ENCODE measurements around the gene DPPA3.
"Not testable (repeated sequence)": the region's sequence is repeated elsewhere in the genome, so short reads cannot be mapped to it uniquely, and the experiment has no call there.

DPPA3 gene

DNA sequence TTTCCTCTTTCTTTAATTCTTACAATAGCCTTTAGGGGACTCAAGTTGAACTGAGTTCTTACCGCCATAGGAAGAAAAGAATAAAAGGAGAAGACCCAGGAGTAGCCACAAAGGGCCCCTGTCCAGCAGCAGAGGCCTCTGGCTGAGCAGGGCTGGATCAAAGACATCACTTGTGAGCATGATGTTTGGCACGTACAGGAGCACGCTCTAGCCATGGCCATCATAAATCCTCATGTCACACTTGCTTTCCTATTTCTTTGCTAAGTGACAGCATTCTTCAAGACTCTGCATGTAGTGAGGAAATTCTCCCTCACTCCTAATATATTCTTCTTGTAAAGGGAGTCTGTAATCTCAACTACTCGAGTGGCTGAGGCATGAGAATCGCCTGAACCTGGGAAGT lies 20.3 kb downstream of the DPPA3 start:
- DNase-seq: no peak

DNA sequence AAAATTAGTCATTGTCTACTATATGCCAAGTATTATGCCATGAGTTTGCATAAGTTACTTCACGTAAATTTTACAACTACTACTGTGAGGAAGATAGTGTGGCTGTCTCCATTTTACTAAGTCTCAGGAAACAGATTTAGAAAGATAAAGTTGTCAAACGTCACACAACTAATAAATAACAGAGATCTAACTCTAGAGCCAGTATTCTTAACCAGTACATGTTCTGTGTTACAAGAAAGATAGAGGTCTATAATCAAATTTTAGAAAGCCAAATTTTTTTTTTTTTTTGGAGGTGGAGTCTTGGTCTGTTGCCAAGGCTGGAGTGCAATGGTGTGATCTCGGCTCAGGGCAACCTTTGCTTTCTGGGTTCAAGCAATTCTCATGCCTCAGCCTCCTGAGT lies 21.8 kb downstream of the DPPA3 start:
- no peak for DNase-seq

DNA sequence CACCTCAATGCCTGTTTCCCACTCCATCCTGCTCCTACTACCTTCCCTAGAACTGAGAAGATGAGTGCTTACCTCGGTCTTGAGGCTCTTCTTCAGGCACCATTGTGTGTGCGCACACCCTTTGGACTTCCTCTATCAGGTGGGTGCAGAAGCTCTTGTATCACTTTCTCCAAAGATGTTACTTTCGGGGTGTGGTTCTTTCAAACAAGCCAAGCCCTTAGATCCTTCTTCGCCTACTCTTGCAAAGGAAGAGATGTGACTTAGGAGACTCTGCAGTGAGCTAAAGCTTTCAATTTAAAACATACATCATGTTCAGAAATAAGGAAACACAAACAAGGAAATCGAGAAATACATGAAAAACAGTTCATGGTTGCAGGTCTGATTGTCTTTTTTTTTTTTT lies 36.0 kb downstream of the DPPA3 start, which contains the start of gene CLEC4C:
Gene CLEC4C (minus strand): TSS at position 130 of the 400 bp plus-strand sequence. CDS start 27 bp downstream, at position 103.
- DNase-seq: no peak

DNA sequence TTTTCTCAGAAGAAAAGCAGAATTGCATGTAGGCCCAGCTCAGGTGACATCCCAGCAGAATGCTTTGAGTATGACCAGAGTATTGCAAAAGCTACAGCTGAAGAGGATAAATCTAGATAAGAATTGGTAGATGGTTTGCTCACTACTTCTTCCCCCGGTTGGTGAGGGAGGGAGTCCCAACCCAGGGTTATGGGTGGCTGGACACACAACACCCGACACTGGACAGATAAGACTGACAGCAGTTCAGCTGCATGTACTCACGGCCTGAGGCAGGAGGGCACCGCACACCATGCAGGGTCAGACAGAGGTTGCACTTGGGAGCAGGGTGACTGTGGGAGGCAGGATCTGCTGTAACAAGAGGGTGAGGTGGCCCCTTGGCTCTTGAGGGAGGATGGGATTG lies 37.6 kb downstream of the DPPA3 start:
- DNase-seq: no peak

DNA sequence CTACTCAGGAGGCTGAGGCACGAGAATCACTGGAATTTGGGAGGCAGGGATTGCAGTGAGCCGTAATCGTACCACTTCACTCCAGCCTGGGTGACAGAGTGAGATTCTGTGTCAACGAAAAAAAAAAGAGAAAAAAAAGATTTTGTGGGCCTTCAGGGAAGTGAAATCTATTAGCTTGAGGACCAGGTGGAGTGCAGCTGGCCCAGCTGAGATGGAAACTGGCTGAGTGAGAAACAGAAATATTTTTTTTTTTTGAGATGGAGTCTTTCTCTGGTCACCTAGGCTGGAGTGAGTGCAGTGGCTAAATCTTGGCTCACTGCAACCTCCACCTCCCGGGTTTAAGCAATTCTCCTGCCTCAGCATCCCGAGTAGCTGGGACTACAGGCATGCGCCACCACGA lies 38.2 kb downstream of the DPPA3 start:
- DNase-seq: no peak

DNA sequence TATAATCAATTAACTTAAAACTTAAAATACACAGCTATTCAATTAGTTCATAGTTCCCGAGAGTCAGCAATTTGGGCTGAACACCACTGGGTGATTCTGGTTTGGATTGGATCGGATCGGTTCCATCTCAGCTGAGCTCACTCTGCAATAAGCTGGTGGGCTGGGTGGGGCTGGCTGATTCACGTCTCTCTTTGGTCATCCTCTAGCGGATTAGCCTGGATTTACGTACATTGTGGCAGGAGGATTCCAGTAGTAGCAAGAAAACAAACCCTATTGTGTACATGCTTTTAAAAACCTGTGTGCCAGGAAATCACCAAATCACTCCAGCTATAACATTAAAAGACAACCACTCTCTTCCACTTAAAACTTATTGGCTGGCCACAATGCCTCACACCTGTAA lies 39.1 kb downstream of the DPPA3 start:
- no peak for DNase-seq

DNA sequence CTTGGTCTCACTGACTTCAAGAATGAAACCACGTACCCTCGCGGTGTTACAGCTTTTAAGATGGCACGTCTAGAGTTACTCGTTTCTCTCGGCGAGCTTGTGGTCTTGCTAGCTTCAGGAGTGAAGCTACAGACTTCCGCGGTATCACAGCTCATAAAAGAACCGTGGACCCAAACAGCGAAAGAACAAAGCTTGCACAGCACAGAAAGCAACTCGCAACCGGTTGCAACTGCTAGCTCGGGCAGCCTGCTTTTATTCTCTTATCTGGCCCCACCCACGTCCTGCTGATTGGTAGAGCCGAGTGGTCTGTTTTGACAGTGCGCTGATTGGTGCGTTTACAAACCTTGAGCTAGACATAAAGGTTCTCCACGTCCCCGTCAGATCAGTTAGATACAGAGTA lies 40.2 kb downstream of the DPPA3 start:
- DNase-seq: no peak

DNA sequence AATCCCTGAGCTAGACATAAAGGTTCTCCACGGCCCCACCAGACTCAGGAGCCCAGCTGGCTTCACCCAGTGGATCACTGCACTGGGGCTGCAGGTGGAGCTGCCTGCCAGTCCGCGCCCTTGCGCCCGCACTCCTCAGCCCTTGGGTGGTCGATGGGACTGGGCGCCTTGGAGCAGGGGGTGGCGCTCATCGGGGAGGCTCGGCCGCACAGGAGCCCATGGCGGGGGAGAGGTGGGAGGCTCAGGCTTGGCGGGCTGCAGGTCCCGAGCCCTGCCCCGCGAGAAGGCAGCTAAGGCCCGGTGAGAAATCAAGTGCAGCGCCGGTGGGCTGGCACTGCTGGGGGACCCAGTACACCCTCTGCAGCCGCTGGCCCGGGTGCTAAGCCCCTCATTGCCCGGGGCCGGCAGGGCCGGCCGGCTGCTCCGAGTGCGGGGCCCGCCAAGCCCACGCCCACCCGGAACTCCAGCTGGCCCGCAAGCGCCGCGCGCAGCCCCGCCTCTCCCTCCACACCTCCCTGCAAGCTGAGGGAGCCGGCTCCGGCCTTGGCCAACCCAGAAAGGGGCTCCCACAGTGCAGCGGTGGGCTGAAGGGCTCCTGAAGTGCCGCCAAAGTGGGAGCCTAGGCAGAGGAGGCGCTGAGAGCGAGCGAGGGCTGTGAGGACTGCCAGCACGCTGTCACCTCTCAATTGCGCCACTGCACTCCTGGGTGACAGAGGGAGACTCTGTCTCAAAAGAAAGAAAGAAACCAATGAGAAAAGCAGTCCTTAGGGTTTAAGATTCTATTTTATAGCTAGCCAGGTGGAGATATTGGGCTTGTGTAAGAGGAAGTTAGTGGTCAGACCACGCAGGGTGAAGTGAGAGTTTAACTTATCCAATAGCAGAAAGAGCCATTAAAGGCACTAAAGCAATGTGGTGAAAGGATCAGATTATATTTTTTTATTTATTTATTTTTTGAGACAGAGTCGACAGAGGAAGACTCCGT lies 41.0 kb downstream of the DPPA3 start:
- DNase-seq: not testable (repeated sequence)

DNA sequence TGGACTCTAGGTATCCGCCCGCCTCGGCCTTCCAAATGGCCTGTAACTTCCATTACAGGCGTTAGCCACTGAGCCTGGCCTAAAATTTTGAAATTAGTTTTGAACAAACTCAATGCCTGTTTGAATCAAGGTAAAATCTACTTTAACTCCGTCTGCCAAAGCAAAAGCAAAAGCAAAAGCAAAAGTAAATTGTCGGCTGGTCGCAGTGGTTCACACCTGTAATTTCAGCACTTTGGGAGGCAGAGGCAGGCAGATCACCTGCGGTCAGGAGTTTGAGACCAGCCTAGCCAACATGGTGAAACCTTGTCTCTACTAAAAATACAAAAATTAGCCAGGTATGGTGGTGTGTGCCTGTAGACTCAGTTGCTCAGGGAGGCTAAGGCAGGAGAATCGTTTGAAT lies 44.4 kb downstream of the DPPA3 start:
- not testable (repeated sequence) for DNase-seq

DNA sequence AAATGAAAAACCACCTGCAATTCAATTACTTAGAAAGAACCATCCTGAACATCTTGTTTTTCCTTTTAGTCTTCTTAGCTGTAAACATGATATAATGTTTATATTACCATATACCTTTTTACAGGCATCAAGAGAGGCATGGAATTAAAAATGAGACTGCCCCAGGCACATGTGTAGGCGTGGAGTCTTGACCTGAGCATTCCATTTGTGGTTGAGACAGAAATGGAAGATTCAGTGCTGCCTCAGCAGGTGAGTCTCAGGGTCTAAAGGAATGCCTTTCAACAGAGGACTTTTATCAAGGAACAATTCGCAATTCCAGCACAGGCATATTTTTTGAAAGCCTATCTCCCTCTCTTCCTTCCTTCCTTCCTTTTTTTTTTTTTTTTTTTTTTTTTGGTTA lies 45.8 kb downstream of the DPPA3 start:
- DNase-seq: no peak

DNA sequence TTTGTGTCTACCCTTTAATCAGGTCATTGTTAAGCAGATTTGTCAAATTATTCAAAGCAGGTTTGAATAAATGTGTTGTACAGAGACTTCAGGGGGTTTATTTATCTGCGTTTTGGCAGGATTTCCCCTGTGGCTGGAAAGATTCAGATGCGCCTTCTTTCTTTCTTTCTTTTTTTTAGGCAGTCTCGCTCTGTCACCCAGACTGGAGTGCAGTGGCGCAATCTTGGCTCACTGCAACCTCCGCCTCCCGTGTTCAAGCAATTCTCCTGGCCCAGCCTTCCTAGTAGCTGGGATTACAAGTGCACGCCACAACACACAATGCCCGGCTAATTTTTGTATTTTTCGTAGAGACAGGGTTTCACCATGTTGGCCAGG lies 47.5 kb downstream of the DPPA3 start:
- DNase-seq: no peak
